SU-DHL-6 (cell line): ENCODE measurements around the gene RPRD2.

Experiments used
- H2AFZ ChIP-seq: fragments of 200-600 bp; sonication (generic); 2 replicates; pipeline ENCODE4 v1.6.1; 2014; ENCODE audit warnings: low read depth, mild to moderate bottlenecking, moderate library complexity, mixed read lengths, antibody characterized with exemption, low read length; ENCODE audit not compliant: severe bottlenecking
- H3F3A ChIP-seq: fragments of 200-600 bp; shearing (Covaris generic); 2 replicates; pipeline ENCODE4 v1.6.0; 2016; ENCODE audit warnings: antibody characterized with exemption, mild to moderate bottlenecking; ENCODE audit not compliant: insufficient read depth
- H3K27ac ChIP-seq: fragments of 200-600 bp; sonication (generic); 2 replicates; pipeline ENCODE4 v1.5.1; 2016; ENCODE audit warnings: low read depth, mild to moderate bottlenecking, low read length, moderate library complexity, mixed read lengths
- H3K27me3 ChIP-seq: fragments of 200-600 bp; sonication (generic), shearing (Covaris generic); 2 replicates; pipeline ENCODE4 v1.6.0; 2014; ENCODE audit warnings: mild to moderate bottlenecking, low read length
- H3K36me3 ChIP-seq: fragments of 200-600 bp; sonication (generic); 2 replicates; pipeline ENCODE4 v1.6.1; 2014; ENCODE audit warnings: mild to moderate bottlenecking, low read length, mixed read lengths
- H3K4me2 ChIP-seq: fragments of 300-600, 200-600 bp; shearing (Covaris generic), sonication (generic); 2 replicates; pipeline ENCODE4 v1.6.0; 2014; ENCODE audit warnings: low read length, low read depth, mild to moderate bottlenecking; ENCODE audit not compliant: poor library complexity, severe bottlenecking
- H3K4me3 ChIP-seq: fragments of 200-600 bp; sonication (generic); 2 replicates; pipeline ENCODE4 v1.5.1; 2014; ENCODE audit warnings: antibody characterized with exemption, low read length, mild to moderate bottlenecking, mixed read lengths; ENCODE audit not compliant: insufficient read depth, poor library complexity, severe bottlenecking
- H3K79me2 ChIP-seq: fragments of 200-600 bp; sonication (generic); 2 replicates; pipeline ENCODE4 v1.6.1; 2014; ENCODE audit warnings: mild to moderate bottlenecking, low read length, moderate library complexity; ENCODE audit not compliant: insufficient read depth
- H3K9ac ChIP-seq: fragments of 200-600 bp; sonication (generic); 2 replicates; pipeline ENCODE4 v1.7.0; 2014; ENCODE audit warnings: mild to moderate bottlenecking, low read length
- H3K9me2 ChIP-seq: fragments of 200-600 bp; sonication (generic); replicated peaks from 2 replicates; pipeline ENCODE4 v1.6.1; 2014; ENCODE audit warnings: low read length; ENCODE audit not compliant: insufficient read depth
- H3K9me3 ChIP-seq: fragments of 200-600 bp; sonication (generic); 2 replicates; pipeline ENCODE4 v1.6.1; 2014; ENCODE audit warnings: low read length, mixed read lengths; ENCODE audit not compliant: insufficient read depth
- H4K20me1 ChIP-seq: fragments of 200-600 bp; sonication (generic); 2 replicates; pipeline ENCODE4 v1.6.1; 2014; ENCODE audit warnings: low read depth, mild to moderate bottlenecking, antibody characterized with exemption, low read length, moderate library complexity, mixed read lengths
- CTCF ChIP-seq: fragments of 200-600 bp; sonication (generic); IDR thresholded peaks from one replicate; pipeline ENCODE4 v1.5.1; 2017; ENCODE audit warnings: antibody characterized with exemption, mild to moderate bottlenecking, low read length, moderate library complexity; ENCODE audit not compliant: insufficient read depth, poor library complexity, severe bottlenecking
- EZH2phosphoT487 ChIP-seq: fragments of 200-600 bp; sonication (generic), shearing (Covaris generic); conservative IDR thresholded peaks from 2 replicates; pipeline ENCODE4 v1.6.1; 2018; ENCODE audit warnings: mild to moderate bottlenecking, antibody characterized with exemption, low read length, moderate library complexity, mixed read lengths

Gene RPRD2

DNA sequence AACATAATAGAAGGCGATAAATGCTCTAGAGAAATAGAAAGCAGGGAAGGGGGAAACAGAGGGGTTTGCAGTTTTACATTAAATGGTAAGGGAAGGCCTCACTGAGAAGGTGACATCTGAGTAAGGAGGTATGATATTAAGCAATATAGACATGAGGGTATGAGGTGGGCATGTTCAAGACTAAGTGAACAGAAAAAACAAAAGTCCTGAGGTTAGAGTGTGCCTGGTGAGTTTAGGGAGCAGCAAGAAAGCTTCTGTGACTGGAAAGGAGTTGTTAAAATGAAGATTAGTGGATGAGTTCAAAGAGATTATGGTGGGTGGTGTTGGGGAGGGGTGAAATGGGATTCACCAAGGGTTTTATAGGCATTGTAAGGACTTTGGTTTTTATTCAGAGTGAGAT is 8.6 kb downstream of the RPRD2 start:
- peaks cover 99% of the 10 kb centered on the region for H3K79me2 ChIP-seq
- no peaks in the 10 kb centered on the region for H3K36me3 ChIP-seq
- H3K9me2 ChIP-seq = no peaks in the 10 kb centered on the region
- H3K27me3 ChIP-seq = no peaks in the 10 kb centered on the region
- H3K27ac ChIP-seq = no peak overlapping the region
- H3K9ac ChIP-seq = no peak overlapping the region
- no peak overlapping the region for H3K4me2 ChIP-seq
- no peaks in the 10 kb centered on the region for H3K9me3 ChIP-seq
- TF ChIP-seq EZH2phosphoT487 = no peak
- no peak for TF ChIP-seq CTCF
- no peak overlapping the region for H3K4me3 ChIP-seq
- 0 out of 2 replicates have a peak, but pooled peaks cover 8% of the 10 kb centered on the region for H3F3A ChIP-seq
- peaks cover 14% of the 10 kb centered on the region; the same call in 1 of the 2 replicates for H4K20me1 ChIP-seq
- no peak overlapping the region for H2AFZ ChIP-seq

- H3F3A ChIP-seq = 0 out of 2 replicates have a peak, but pooled peaks cover 8% of the 10 kb centered on the region
Measured at GRCh38 chr1:150376110-150376509, 12.2 kb downstream of the RPRD2 start.

GRCh38 chr1:150383631-150384324 is 19.8 kb downstream of the RPRD2 start:
- no peaks in the 10 kb centered on the region for H3K36me3 ChIP-seq
- H3F3A ChIP-seq = 0 out of 2 replicates have a peak, but pooled peaks cover 3% of the 10 kb centered on the region
- no peak overlapping the region for H3K4me3 ChIP-seq
- 0 out of 2 replicates have a peak, but pooled peaks cover 3% of the 10 kb centered on the region for H4K20me1 ChIP-seq
- no peaks in the 10 kb centered on the region for H3K9me2 ChIP-seq
- H3K27ac ChIP-seq = no peak overlapping the region
- H2AFZ ChIP-seq = no peak overlapping the region
- H3K9ac ChIP-seq = no peak overlapping the region
- no peaks in the 10 kb centered on the region for H3K9me3 ChIP-seq
- TF ChIP-seq CTCF (no peak), EZH2phosphoT487 (no peak)
- H3K79me2 ChIP-seq = peaks cover 100% of the 10 kb centered on the region
- no peak overlapping the region for H3K4me2 ChIP-seq
- H3K27me3 ChIP-seq = no peaks in the 10 kb centered on the region

More at GRCh38 chr1:150376110-150376509, 12.2 kb downstream of the RPRD2 start:
- no peaks in the 10 kb centered on the region for H3K9me3 ChIP-seq
- H3K4me3 ChIP-seq = no peak overlapping the region
- no peaks in the 10 kb centered on the region for H3K9me2 ChIP-seq
- H3K27me3 ChIP-seq = no peaks in the 10 kb centered on the region
- TF ChIP-seq EZH2phosphoT487 (no peak), CTCF (no peak)
- peaks cover 14% of the 10 kb centered on the region; the same call in 1 of the 2 replicates for H4K20me1 ChIP-seq
- H3K36me3 ChIP-seq = no peaks in the 10 kb centered on the region
- no peak overlapping the region for H3K4me2 ChIP-seq
- no peak overlapping the region for H3K9ac ChIP-seq
- H3K27ac ChIP-seq = no peak overlapping the region
- no peak overlapping the region for H2AFZ ChIP-seq
- peaks cover 99% of the 10 kb centered on the region for H3K79me2 ChIP-seq
